WTC11 (cell line): Measurements from ENCODE around the gene DYRK2. TPM values are rescaled to one million over a fixed set of nuclear protein-coding genes. Genes with fewer than 3 reads are reported as not detected.

ENCODE experiments used
- ATAC-seq: fragments of 200-7000 bp; cut with Tn5 transposase; 2 replicates; pipeline ENCODE4 v1.10.0; 2021; ENCODE audit warnings: mild to moderate bottlenecking, moderate library complexity
- CTCF ChIA-PET: fragments of 300-600 bp; sonication (Branson Sonifier 250); formaldehyde crosslinking; loops from one replicate; lab custom pipeline; 2021; ENCODE audit warnings: antibody characterized with exemption; lab: Charles Lee
- POLR2A ChIA-PET: fragments of 350-600 bp; sonication (Branson Sonifier 250); formaldehyde crosslinking; loops from one replicate; lab custom pipeline; 2021; ENCODE audit warnings: antibody characterized with exemption; lab: Charles Lee
- DNase-seq: peaks from one replicate; pipeline ENCODE4 v3.0.0; 2021; ENCODE audit warnings: low spot score
- H3K27ac Mint-ChIP-seq: 2 replicates; pipeline ENCODE4 v1.8.0; 2021; ENCODE audit warnings: mixed read lengths
- H3K27me3 Mint-ChIP-seq: 2 replicates; pipeline ENCODE4 v1.8.0; 2021; ENCODE audit warnings: low read depth, mild to moderate bottlenecking, moderate library complexity, mixed read lengths
- H3K36me3 Mint-ChIP-seq: 2 replicates; pipeline ENCODE4 v1.8.0; 2021; ENCODE audit warnings: mixed read lengths
- H3K4me1 Mint-ChIP-seq: 2 replicates; pipeline ENCODE4 v1.8.0; 2022; ENCODE audit warnings: mixed read lengths
- H3K4me3 Mint-ChIP-seq: 2 replicates; pipeline ENCODE4 v1.8.0; 2021; ENCODE audit warnings: mild to moderate bottlenecking, moderate library complexity, mixed read lengths
- H3K9me3 Mint-ChIP-seq: 2 replicates; pipeline ENCODE4 v1.8.0; 2021; ENCODE audit warnings: mixed read lengths
- CREB1 ChIP-seq: sonication (generic); formaldehyde crosslinking; IDR thresholded peaks from 2 replicates; pipeline ENCODE4 v1.8.0; 2023; ENCODE audit warnings: mild to moderate bottlenecking, missing genetic modification reagents
- EMX1 ChIP-seq: fragments of 250-450 bp; sonication (Bioruptor Pico); IDR thresholded peaks from 2 replicates; pipeline ENCODE4 v1.8.0; 2021; ENCODE audit warnings: mild to moderate bottlenecking
- ESRRA ChIP-seq: sonication (generic); formaldehyde crosslinking; IDR thresholded peaks from 2 replicates; pipeline ENCODE4 v1.8.1; 2022; ENCODE audit warnings: mild to moderate bottlenecking, missing genetic modification reagents, borderline replicate concordance
- GABPB1 ChIP-seq: sonication (generic); formaldehyde crosslinking; IDR thresholded peaks from 2 replicates; pipeline ENCODE4 v1.8.1; 2023; ENCODE audit warnings: mild to moderate bottlenecking, missing genetic modification reagents
- GTF2I ChIP-seq: fragments of 250-450 bp; sonication (Bioruptor Pico); conservative IDR thresholded peaks from 2 replicates; pipeline ENCODE4 v1.4.0; 2021; ENCODE audit warnings: mild to moderate bottlenecking
- HMGA2 ChIP-seq: fragments of 250-450 bp; sonication (Bioruptor Pico); IDR thresholded peaks from 2 replicates; pipeline ENCODE4 v1.4.0; 2021; ENCODE audit warnings: mild to moderate bottlenecking, moderate library complexity
- HMGXB4 ChIP-seq: sonication (generic); formaldehyde crosslinking; IDR thresholded peaks from 2 replicates; pipeline ENCODE4 v1.8.1; 2023; ENCODE audit warnings: mild to moderate bottlenecking, moderate library complexity, missing genetic modification reagents
- IRF2 ChIP-seq: sonication (generic); formaldehyde crosslinking; IDR thresholded peaks from 2 replicates; pipeline ENCODE4 v1.8.0; 2022; ENCODE audit warnings: low read depth, missing genetic modification reagents, borderline replicate concordance
- JUN ChIP-seq: sonication (generic); formaldehyde crosslinking; IDR thresholded peaks from 2 replicates; pipeline ENCODE4 v1.8.0; 2023; ENCODE audit warnings: mild to moderate bottlenecking, missing genetic modification reagents
- MLX ChIP-seq: sonication (generic); formaldehyde crosslinking; IDR thresholded peaks from 2 replicates; pipeline ENCODE4 v1.8.1; 2023; ENCODE audit warnings: mild to moderate bottlenecking, missing genetic modification reagents, moderate library complexity
- NR2C2 ChIP-seq: sonication (generic); formaldehyde crosslinking; IDR thresholded peaks from 2 replicates; pipeline ENCODE4 v1.8.0; 2022; ENCODE audit warnings: mild to moderate bottlenecking, missing genetic modification reagents
- OVOL2 ChIP-seq: fragments of 250-450 bp; sonication (Bioruptor Pico); IDR thresholded peaks from 2 replicates; pipeline ENCODE4 v1.9.0; 2021; ENCODE audit warnings: mild to moderate bottlenecking, borderline replicate concordance
- RELA ChIP-seq: sonication (generic); formaldehyde crosslinking; IDR thresholded peaks from 2 replicates; pipeline ENCODE4 v1.8.1; 2022; ENCODE audit warnings: missing genetic modification reagents, mild to moderate bottlenecking, borderline replicate concordance
- SP1 ChIP-seq: sonication (generic); formaldehyde crosslinking; conservative IDR thresholded peaks from 2 replicates; pipeline ENCODE4 v1.8.1; 2022; ENCODE audit warnings: missing genetic modification reagents
- STAT6 ChIP-seq: sonication (generic); formaldehyde crosslinking; conservative IDR thresholded peaks from 2 replicates; pipeline ENCODE4 v1.8.1; 2023; ENCODE audit warnings: mild to moderate bottlenecking, low read depth, missing genetic modification reagents, moderate library complexity
- TEAD1 ChIP-seq: sonication (generic); formaldehyde crosslinking; IDR thresholded peaks from 2 replicates; pipeline ENCODE4 v1.8.0; 2022; ENCODE audit warnings: mild to moderate bottlenecking, missing genetic modification reagents
- TEAD4 ChIP-seq: sonication (generic); formaldehyde crosslinking; IDR thresholded peaks from 2 replicates; pipeline ENCODE4 v1.8.0; 2022; ENCODE audit warnings: mild to moderate bottlenecking, missing genetic modification reagents
- TP53 ChIP-seq: sonication (generic); formaldehyde crosslinking; IDR thresholded peaks from 2 replicates; pipeline ENCODE4 v1.8.1; 2023; ENCODE audit warnings: mild to moderate bottlenecking, missing genetic modification reagents
- USF2 ChIP-seq: sonication (generic); formaldehyde crosslinking; IDR thresholded peaks from 2 replicates; pipeline ENCODE4 v1.8.1; 2023; ENCODE audit warnings: mild to moderate bottlenecking, missing genetic modification reagents, moderate library complexity
- ZMAT4 ChIP-seq: fragments of 250-450 bp; sonication (Bioruptor Pico); IDR thresholded peaks from 2 replicates; pipeline ENCODE4 v1.9.0; 2021; ENCODE audit warnings: mild to moderate bottlenecking
- ZNF121 ChIP-seq: sonication (generic); formaldehyde crosslinking; IDR thresholded peaks from 2 replicates; pipeline ENCODE4 v1.8.0; 2023; ENCODE audit warnings: missing genetic modification reagents
- ZNF281 ChIP-seq: sonication (generic); formaldehyde crosslinking; IDR thresholded peaks from 2 replicates; pipeline ENCODE4 v1.8.0; 2023; ENCODE audit warnings: mild to moderate bottlenecking, missing genetic modification reagents
- total RNA-seq: library from RNA; stranded (reverse); gene quantifications from 3 replicates; pipeline ENCODE4 v1.2.3, GENCODE V29; 2021

DYRK2 gene
- total RNA-seq, 1 experiment from 2014 or later: 36.1 TPM

GRCh38 chr12:67697967-67698366 is 49.4 kb downstream of the DYRK2 start (continued):
- TF ChIP-seq TEAD1 (no peak), HMGA2 (CRISPR knock-in tag) (no peak)

GRCh38 chr12:67698672-67699581 is 50.4 kb downstream of the DYRK2 start:
- no peak overlapping the region for H3K4me3 Mint-ChIP-seq
- no peak for TF ChIP-seq HMGXB4 (CRISPR knock-in tag)
- ATAC-seq (no peak), DNase-seq (no peak)
- CTCF ChIA-PET: no interaction called here
- H3K36me3 Mint-ChIP-seq: no peaks in the 10 kb centered on the region
- peaks cover 10% of the 10 kb centered on the region for H3K9me3 Mint-ChIP-seq
- POLR2A ChIA-PET: no interaction called here
- H3K4me1 Mint-ChIP-seq: peaks cover 2% of the 10 kb centered on the region; the same call in 1 of the 2 replicates
- no peak overlapping the region for H3K27ac Mint-ChIP-seq
- no peaks in the 10 kb centered on the region for H3K27me3 Mint-ChIP-seq

GRCh38 chr12:67701121-67701520 is 52.6 kb downstream of the DYRK2 start:
- DNase-seq (no peak), ATAC-seq (no peak)
- CTCF ChIA-PET: no interaction called here
- Mint-ChIP-seq H3K4me1 (peaks cover 11% of the 10 kb centered on the region), H3K27me3 (no peaks in the 10 kb centered on the region), H3K36me3 (no peaks in the 10 kb centered on the region), H3K27ac (no peak overlapping the region), H3K9me3 (peaks cover 9% of the 10 kb centered on the region), H3K4me3 (no peak overlapping the region)
- no peak for TF ChIP-seq OVOL2 (CRISPR knock-in tag)
- TF ChIP-seq EMX1: no peak
- TF ChIP-seq TP53: no peak
- no peak for TF ChIP-seq GTF2I
- TF ChIP-seq TEAD4 (CRISPR knock-in tag): no peak
- no peak for TF ChIP-seq GABPB1 (CRISPR knock-in tag)
- TF ChIP-seq MLX (CRISPR knock-in tag): no peak
- TF ChIP-seq JUN (CRISPR knock-in tag): no peak
- no peak for TF ChIP-seq CREB1
- TF ChIP-seq IRF2 (CRISPR knock-in tag): no peak
- no peak for TF ChIP-seq SP1
- no peak for TF ChIP-seq ZNF121 (CRISPR knock-in tag)
- no peak for TF ChIP-seq USF2
- no peak for TF ChIP-seq ZMAT4 (CRISPR knock-in tag)
- no peak for TF ChIP-seq RELA (CRISPR knock-in tag)
- no peak for TF ChIP-seq NR2C2 (CRISPR knock-in tag)
- no peak for TF ChIP-seq TEAD1
- no peak for TF ChIP-seq STAT6 (CRISPR knock-in tag)
- no peak for TF ChIP-seq ZNF281 (CRISPR knock-in tag)
- TF ChIP-seq ESRRA (CRISPR knock-in tag): no peak
- POLR2A ChIA-PET: no interaction called here
